HEK293 (cell line): Measurements from ENCODE around the gene HBG2.

Experiments
- CTCF ChIA-PET: fragments of 350-600 bp; formaldehyde crosslinking; extraction: SDS; loops from one replicate; lab custom pipeline; 2021; ENCODE audit warnings: antibody characterized with exemption; lab: Yijun Ruan, JAX
- POLR2A ChIA-PET: fragments of 300-600 bp; formaldehyde crosslinking; extraction: SDS; loops from one replicate; lab custom pipeline; 2020; ENCODE audit warnings: antibody characterized with exemption, inconsistent platforms; lab: Yijun Ruan, JAX
- H3K27ac ChIP-seq: fragments of 200-500 bp; sonication (Bioruptor generic); 2 replicates; pipeline ENCODE4 v1.5.1; 2014; ENCODE audit warnings: low read depth, low read length, control low read depth, inconsistent platforms; ENCODE audit errors: extremely low read depth
- H3K36me3 ChIP-seq, 2 experiments: fragments of 200-500 bp in 1 of 2; sonication (Bioruptor generic) in 1 of 2; 1 replicate in 1 of 2; 2 replicates in 1 of 2; pipeline ENCODE4 v1.5.1; 2014 to 2017; ENCODE audit warnings: inconsistent platforms in 2 of 2, low read length in 2 of 2; ENCODE audit not compliant: control insufficient read depth in 2 of 2, insufficient read depth in 1 of 2
- H3K4me1 ChIP-seq: fragments of 200-500 bp; sonication (Bioruptor generic); 2 replicates; pipeline ENCODE4 v1.5.1; 2014; ENCODE audit warnings: mild to moderate bottlenecking, low read length, inconsistent platforms; ENCODE audit not compliant: control insufficient read depth, insufficient read depth
- H3K4me3 ChIP-seq: 2 replicates; pipeline ENCODE4 v1.5.1; 2011; ENCODE audit warnings: low read depth, mild to moderate bottlenecking, control low read depth, low read length, moderate library complexity
- H3K9me3 ChIP-seq: fragments of 200-500 bp; sonication (Bioruptor generic); 2 replicates; pipeline ENCODE4 v1.5.1; 2014; ENCODE audit warnings: low read depth, low read length, inconsistent platforms; ENCODE audit not compliant: control insufficient read depth, insufficient read depth
- KLF9 ChIP-seq: fragments of 450-650 bp; formaldehyde crosslinking; IDR thresholded peaks from 2 replicates; pipeline ENCODE4 v1.5.1; 2016; ENCODE audit warnings: missing biosample characterization, missing genetic modification characterization, low read depth
- MYNN ChIP-seq: fragments of 450-650 bp; formaldehyde crosslinking; IDR thresholded peaks from 2 replicates; pipeline ENCODE4 v1.5.1; 2016; ENCODE audit warnings: missing biosample characterization, missing genetic modification characterization, borderline replicate concordance
- PATZ1 ChIP-seq: fragments of 450-650 bp; formaldehyde crosslinking; IDR thresholded peaks from 2 replicates; pipeline ENCODE4 v1.5.1; 2016; ENCODE audit warnings: missing biosample characterization, missing genetic modification characterization
- PRDM6 ChIP-seq: fragments of 450-650 bp; formaldehyde crosslinking; IDR thresholded peaks from 2 replicates; pipeline ENCODE4 v1.5.1; 2017; ENCODE audit warnings: missing biosample characterization, missing genetic modification characterization
- REST ChIP-seq: fragments of 450-650 bp; formaldehyde crosslinking; IDR thresholded peaks from 2 replicates; pipeline ENCODE4 v1.5.1; 2016; ENCODE audit warnings: missing biosample characterization, missing genetic modification characterization
- SCRT2 ChIP-seq: fragments of 450-650 bp; formaldehyde crosslinking; IDR thresholded peaks from 2 replicates; pipeline ENCODE4 v1.5.1; 2016; ENCODE audit warnings: missing biosample characterization, missing genetic modification characterization
- ZBTB26 ChIP-seq: fragments of 450-650 bp; formaldehyde crosslinking; optimal IDR thresholded peaks from 2 replicates; pipeline ENCODE3; 2016; ENCODE audit warnings: missing biosample characterization, mild to moderate bottlenecking, missing genetic modification characterization
- ZBTB49 ChIP-seq: fragments of 450-650 bp; formaldehyde crosslinking; IDR thresholded peaks from 2 replicates; pipeline ENCODE4 v1.5.1; 2016; ENCODE audit warnings: missing biosample characterization, missing genetic modification characterization, low read depth
- ZNF132 ChIP-seq: fragments of 450-650 bp; formaldehyde crosslinking; IDR thresholded peaks from 2 replicates; pipeline ENCODE4 v1.5.1; 2017; ENCODE audit warnings: missing biosample characterization, missing genetic modification characterization, borderline replicate concordance
- ZNF169 ChIP-seq: fragments of 450-650 bp; formaldehyde crosslinking; IDR thresholded peaks from 2 replicates; pipeline ENCODE4 v1.5.1; 2016; ENCODE audit warnings: missing biosample characterization, missing genetic modification characterization
- ZNF24 ChIP-seq: fragments of 450-650 bp; formaldehyde crosslinking; IDR thresholded peaks from 2 replicates; pipeline ENCODE4 v1.5.1; 2016; ENCODE audit warnings: missing biosample characterization, missing genetic modification characterization
- ZNF350 ChIP-seq: fragments of 450-650 bp; formaldehyde crosslinking; IDR thresholded peaks from 2 replicates; pipeline ENCODE4 v1.5.0; 2017; ENCODE audit warnings: missing biosample characterization, mild to moderate bottlenecking, missing genetic modification characterization
- ZNF398 ChIP-seq: fragments of 450-650 bp; formaldehyde crosslinking; IDR thresholded peaks from 2 replicates; pipeline ENCODE4 v1.5.1; 2017; ENCODE audit warnings: missing biosample characterization, missing genetic modification characterization
- ZNF513 ChIP-seq: fragments of 450-650 bp; IDR thresholded peaks from 2 replicates; pipeline ENCODE4 v1.5.1; 2018; ENCODE audit warnings: missing biosample characterization, missing genetic modification characterization
- ZNF596 ChIP-seq: fragments of 450-650 bp; IDR thresholded peaks from 2 replicates; pipeline ENCODE4 v1.5.0; 2018; ENCODE audit warnings: missing biosample characterization, mild to moderate bottlenecking, missing genetic modification characterization, moderate library complexity
- ZNF600 ChIP-seq: fragments of 450-650 bp; formaldehyde crosslinking; IDR thresholded peaks from 2 replicates; pipeline ENCODE4 v1.5.1; 2016; ENCODE audit warnings: missing biosample characterization, missing genetic modification characterization
- ZNF610 ChIP-seq: fragments of 450-650 bp; formaldehyde crosslinking; IDR thresholded peaks from 2 replicates; pipeline ENCODE4 v1.5.1; 2016; ENCODE audit warnings: missing biosample characterization, missing genetic modification characterization, borderline replicate concordance
- ZNF623 ChIP-seq: fragments of 450-650 bp; formaldehyde crosslinking; IDR thresholded peaks from 2 replicates; pipeline ENCODE4 v1.5.1; 2016; ENCODE audit warnings: missing biosample characterization, missing genetic modification characterization
- ZNF701 ChIP-seq: fragments of 450-650 bp; formaldehyde crosslinking; IDR thresholded peaks from 2 replicates; pipeline ENCODE4 v1.5.1; 2016; ENCODE audit warnings: missing biosample characterization, missing genetic modification characterization
- ZNF837 ChIP-seq: fragments of 450-650 bp; formaldehyde crosslinking; IDR thresholded peaks from 2 replicates; pipeline ENCODE4 v1.5.1; 2016; ENCODE audit warnings: missing biosample characterization, missing genetic modification characterization
- ZNF843 ChIP-seq: fragments of 450-650 bp; formaldehyde crosslinking; IDR thresholded peaks from 2 replicates; pipeline ENCODE4 v1.5.1; 2016; ENCODE audit warnings: missing biosample characterization, missing genetic modification characterization
- ZSCAN30 ChIP-seq: fragments of 450-650 bp; IDR thresholded peaks from 2 replicates; pipeline ENCODE4 v1.5.1; 2018; ENCODE audit warnings: missing biosample characterization, mild to moderate bottlenecking, missing genetic modification characterization, moderate library complexity

The HBG2 gene

GRCh38 chr11:5232176-5232575 lies 22.4 kb downstream of the HBG2 start:
- no peaks in the 10 kb centered on the region for H3K4me1 ChIP-seq
- H3K4me3 ChIP-seq, result no peak overlapping the region
- ChIA-PET CTCF (no interaction called here), POLR2A (no interaction called here)
- H3K27ac ChIP-seq, result no peak overlapping the region
- no peaks in the 10 kb centered on the region for H3K9me3 ChIP-seq
- TF ChIP-seq ZNF132 (tag by site-specific recombination), result no peak
- TF ChIP-seq KLF9 (tag by site-specific recombination), result no peak
- no peak for TF ChIP-seq ZBTB49
- no peak for TF ChIP-seq ZNF350 (tag by site-specific recombination)
- TF ChIP-seq ZNF600 (tag by site-specific recombination), result no peak
- no peak for TF ChIP-seq ZBTB26 (tag by site-specific recombination)
- no peak for TF ChIP-seq REST (tag by site-specific recombination)
- no peak for TF ChIP-seq ZNF596 (tag by site-specific recombination)
- no peak for TF ChIP-seq ZNF623 (tag by site-specific recombination)
- no peak for TF ChIP-seq ZNF837 (tag by site-specific recombination)
- TF ChIP-seq ZNF513, result no peak
- no peak for TF ChIP-seq ZSCAN30 (tag by site-specific recombination)
- no peaks in the 10 kb centered on the region for H3K36me3 ChIP-seq

GRCh38 chr11:5231111-5231510 lies 23.5 kb downstream of the HBG2 start:
- H3K27ac ChIP-seq, result no peak overlapping the region
- H3K9me3 ChIP-seq, result no peaks in the 10 kb centered on the region
- ChIA-PET CTCF (no interaction called here), POLR2A (no interaction called here)
- no peaks in the 10 kb centered on the region for H3K4me1 ChIP-seq
- H3K36me3 ChIP-seq, result no peaks in the 10 kb centered on the region
- H3K4me3 ChIP-seq, result no peak overlapping the region
- TF ChIP-seq PATZ1, result no peak
- no peak for TF ChIP-seq ZNF24 (tag by site-specific recombination)
- no peak for TF ChIP-seq MYNN (tag by site-specific recombination)
- no peak for TF ChIP-seq ZNF398 (tag by site-specific recombination)
- no peak for TF ChIP-seq ZNF169 (tag by site-specific recombination)
- TF ChIP-seq ZNF610 (tag by site-specific recombination), result no peak
- TF ChIP-seq ZNF843 (tag by site-specific recombination), result no peak
- TF ChIP-seq SCRT2 (tag by site-specific recombination), result no peak
- TF ChIP-seq PRDM6 (tag by site-specific recombination), result no peak
- TF ChIP-seq ZNF701 (tag by site-specific recombination), result no peak
